ENCODE results near the gene EFNA2. TPM values are rescaled to one million over a fixed set of nuclear protein-coding genes. Genes with fewer than 3 reads are reported as not detected.

Gene EFNA2
- 8.2 and 10.3 TPM in 2 replicates for total RNA-seq (2014; rRNA removed; shearing (Covaris generic))
- polyA plus RNA-seq (2016; fragmentation: Nextera tagmentation; extraction: Ambion mirVana), result 2.7 and 4.8 TPM in 2 replicates
- long read RNA-seq, result 0 reads

GRCh38 chr19:1285737-1286360 is at the start of gene EFNA2:
Gene EFNA2 (plus strand): TSS chr19:1285873. CDS start chr19:1286169, 296 bp downstream.
- Histone ChIP-seq H3K27me3 (ENCODE audit: insufficient read depth) (peaks cover 26% of the 10 kb centered on the region), H3F3A (replicated peaks; ENCODE audit: low read depth) (peaks cover 19% of the 10 kb centered on the region), H3K4me3 (peak within 1 kb of the TSS; percentile 60), H3K79me2 (replicated peaks; ENCODE audit: insufficient read depth) (no peaks in the 10 kb centered on the region), H3K9me2 (ENCODE audit: insufficient read depth) (no peaks in the 10 kb centered on the region), H3K4me1 (ENCODE audit: insufficient read depth) (no peaks in the 10 kb centered on the region), H2AFZ (peak within 1 kb of the TSS; percentile 85; the same call in 1 of the 2 replicates), H3K27ac (ENCODE audit: low read depth) (no peak within 1 kb of the TSS), H3K4me2 (peak within 1 kb of the TSS; percentile 84), H4K20me1 (replicated peaks; ENCODE audit: insufficient read depth) (no peaks in the 10 kb centered on the region), H3K36me3 (ENCODE audit: insufficient read depth) (no peaks in the 10 kb centered on the region)
- DNase-seq (ENCODE audit: low spot score) (no peak), ATAC-seq (peak; percentile 6; the same call in 2 of the 3 replicates)
- Mint-ChIP-seq H3K4me1 (peaks cover 9% of the 10 kb centered on the region; the same call in 2 of the 3 replicates), H3K27ac (no peak within 1 kb of the TSS), H3K36me3 (ENCODE audit: low read depth) (no peaks in the 10 kb centered on the region), H3K27me3 (ENCODE audit: insufficient read depth, low read depth, poor library complexity) (peaks cover 17% of the 10 kb centered on the region), H3K4me3 (peak within 1 kb of the TSS; percentile 74), H3K9me3 (no peaks in the 10 kb centered on the region)
- TF ChIP-seq ZNF462 (CRISPR knock-in tag; IDR thresholded peaks at IDR 0.05) (no peak), ETS1 (IDR thresholded peaks at IDR 0.05) (no peak), NANOG (IDR thresholded peaks at IDR 0.05; ENCODE audit: borderline replicate concordance) (no peak), ZNF114 (CRISPR knock-in tag; IDR thresholded peaks at IDR 0.05) (no peak), ZNF331 (CRISPR knock-in tag; IDR thresholded peaks at IDR 0.05; ENCODE audit: low read depth) (no peak), JUNB (IDR thresholded peaks at IDR 0.05; ENCODE audit: unreplicated experiment) (no peak), CREB1 (CRISPR knock-in tag; IDR thresholded peaks at IDR 0.05; ENCODE audit: low read depth) (no peak), EZH2 (IDR thresholded peaks at IDR 0.05; ENCODE audit: low read depth, unreplicated experiment) (no peak), STAT1 (IDR thresholded peaks at IDR 0.05; ENCODE audit: unreplicated experiment) (no peak), EZH2phosphoT487 (IDR thresholded peaks at IDR 0.05; ENCODE audit: unreplicated experiment) (no peak), POLR2AphosphoS5 (IDR thresholded peaks at IDR 0.05; ENCODE audit: low read depth) (no peak)
- TF ChIP-seq, protein P1, sequence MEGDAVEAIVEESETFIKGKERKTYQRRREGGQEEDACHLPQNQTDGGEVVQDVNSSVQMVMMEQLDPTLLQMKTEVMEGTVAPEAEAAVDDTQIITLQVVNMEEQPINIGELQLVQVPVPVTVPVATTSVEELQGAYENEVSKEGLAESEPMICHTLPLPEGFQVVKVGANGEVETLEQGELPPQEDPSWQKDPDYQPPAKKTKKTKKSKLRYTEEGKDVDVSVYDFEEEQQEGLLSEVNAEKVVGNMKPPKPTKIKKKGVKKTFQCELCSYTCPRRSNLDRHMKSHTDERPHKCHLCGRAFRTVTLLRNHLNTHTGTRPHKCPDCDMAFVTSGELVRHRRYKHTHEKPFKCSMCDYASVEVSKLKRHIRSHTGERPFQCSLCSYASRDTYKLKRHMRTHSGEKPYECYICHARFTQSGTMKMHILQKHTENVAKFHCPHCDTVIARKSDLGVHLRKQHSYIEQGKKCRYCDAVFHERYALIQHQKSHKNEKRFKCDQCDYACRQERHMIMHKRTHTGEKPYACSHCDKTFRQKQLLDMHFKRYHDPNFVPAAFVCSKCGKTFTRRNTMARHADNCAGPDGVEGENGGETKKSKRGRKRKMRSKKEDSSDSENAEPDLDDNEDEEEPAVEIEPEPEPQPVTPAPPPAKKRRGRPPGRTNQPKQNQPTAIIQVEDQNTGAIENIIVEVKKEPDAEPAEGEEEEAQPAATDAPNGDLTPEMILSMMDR (conservative IDR thresholded peaks at IDR 0.05; ENCODE audit: low read depth in 2 of 2), result no peak; a peak in 1 of 4 replicates
- TF ChIP-seq, protein P2, sequence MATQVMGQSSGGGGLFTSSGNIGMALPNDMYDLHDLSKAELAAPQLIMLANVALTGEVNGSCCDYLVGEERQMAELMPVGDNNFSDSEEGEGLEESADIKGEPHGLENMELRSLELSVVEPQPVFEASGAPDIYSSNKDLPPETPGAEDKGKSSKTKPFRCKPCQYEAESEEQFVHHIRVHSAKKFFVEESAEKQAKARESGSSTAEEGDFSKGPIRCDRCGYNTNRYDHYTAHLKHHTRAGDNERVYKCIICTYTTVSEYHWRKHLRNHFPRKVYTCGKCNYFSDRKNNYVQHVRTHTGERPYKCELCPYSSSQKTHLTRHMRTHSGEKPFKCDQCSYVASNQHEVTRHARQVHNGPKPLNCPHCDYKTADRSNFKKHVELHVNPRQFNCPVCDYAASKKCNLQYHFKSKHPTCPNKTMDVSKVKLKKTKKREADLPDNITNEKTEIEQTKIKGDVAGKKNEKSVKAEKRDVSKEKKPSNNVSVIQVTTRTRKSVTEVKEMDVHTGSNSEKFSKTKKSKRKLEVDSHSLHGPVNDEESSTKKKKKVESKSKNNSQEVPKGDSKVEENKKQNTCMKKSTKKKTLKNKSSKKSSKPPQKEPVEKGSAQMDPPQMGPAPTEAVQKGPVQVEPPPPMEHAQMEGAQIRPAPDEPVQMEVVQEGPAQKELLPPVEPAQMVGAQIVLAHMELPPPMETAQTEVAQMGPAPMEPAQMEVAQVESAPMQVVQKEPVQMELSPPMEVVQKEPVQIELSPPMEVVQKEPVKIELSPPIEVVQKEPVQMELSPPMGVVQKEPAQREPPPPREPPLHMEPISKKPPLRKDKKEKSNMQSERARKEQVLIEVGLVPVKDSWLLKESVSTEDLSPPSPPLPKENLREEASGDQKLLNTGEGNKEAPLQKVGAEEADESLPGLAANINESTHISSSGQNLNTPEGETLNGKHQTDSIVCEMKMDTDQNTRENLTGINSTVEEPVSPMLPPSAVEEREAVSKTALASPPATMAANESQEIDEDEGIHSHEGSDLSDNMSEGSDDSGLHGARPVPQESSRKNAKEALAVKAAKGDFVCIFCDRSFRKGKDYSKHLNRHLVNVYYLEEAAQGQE (IDR thresholded peaks at IDR 0.05; ENCODE audit: unreplicated experiment), result no peak

Data from GM23338 (cell line).